Mononuclear cell (primary cell): ENCODE measurements around the gene HK1. TPM values are rescaled to one million over a fixed set of nuclear protein-coding genes. Genes with fewer than 3 reads are reported as not detected.

Experiments used
- H3K27me3 ChIP-seq: 2 replicates; pipeline ENCODE4 v1.6.0; 2011; ENCODE audit warnings: low read length, control low read depth; ENCODE audit not compliant: insufficient read depth
- H3K4me1 ChIP-seq: 2 replicates; pipeline ENCODE4 v1.5.1; 2011; ENCODE audit warnings: mild to moderate bottlenecking, low read length, control low read depth; ENCODE audit not compliant: insufficient read depth
- H3K4me3 ChIP-seq: 2 replicates; pipeline ENCODE4 v1.5.1; 2011; ENCODE audit warnings: mild to moderate bottlenecking, low read length, moderate library complexity
- H3K9me3 ChIP-seq: 2 replicates; pipeline ENCODE4 v1.5.1; 2011; ENCODE audit warnings: low read depth, mild to moderate bottlenecking, control low read depth, low read length
- total RNA-seq: library from RNA; depleted of rRNA; stranded (reverse); fragments of >200 nt; gene quantifications from one replicate; pipeline ENCODE4 v1.2.3, GENCODE V29; 2012

Gene HK1
- total RNA-seq, 1 donor: 35.6 TPM

GRCh38 chr10:69421611-69422308 is 143.5 kb downstream of the HK1 start:
- H3K4me1 ChIP-seq: peaks cover 27% of the 10 kb centered on the region
- no peaks in the 10 kb centered on the region for H3K9me3 ChIP-seq
- H3K27me3 ChIP-seq: no peaks in the 10 kb centered on the region
- H3K4me3 ChIP-seq: no peak overlapping the region

GRCh38 chr10:69422676-69423075 is 144.4 kb downstream of the HK1 start:
- no peaks in the 10 kb centered on the region for H3K9me3 ChIP-seq
- no peaks in the 10 kb centered on the region for H3K27me3 ChIP-seq
- H3K4me1 ChIP-seq: peaks cover 27% of the 10 kb centered on the region
- no peak overlapping the region for H3K4me3 ChIP-seq

- Histone ChIP-seq H3K4me1 (peaks cover 27% of the 10 kb centered on the region), H3K4me3 (no peak overlapping the region), H3K9me3 (no peaks in the 10 kb centered on the region), H3K27me3 (no peaks in the 10 kb centered on the region)
Measured at GRCh38 chr10:69425041-69425440, 146.7 kb downstream of the HK1 start.

GRCh38 chr10:69425511-69426298 is 147.4 kb downstream of the HK1 start:
- Histone ChIP-seq H3K4me3 (no peak overlapping the region), H3K4me1 (peaks cover 27% of the 10 kb centered on the region), H3K27me3 (no peaks in the 10 kb centered on the region), H3K9me3 (no peaks in the 10 kb centered on the region)

GRCh38 chr10:69426376-69426727 is 148.1 kb downstream of the HK1 start:
- Histone ChIP-seq H3K27me3 (no peaks in the 10 kb centered on the region), H3K4me1 (peaks cover 27% of the 10 kb centered on the region), H3K4me3 (no peak overlapping the region), H3K9me3 (no peaks in the 10 kb centered on the region)

GRCh38 chr10:69428165-69428564 is 149.9 kb downstream of the HK1 start:
- peaks cover 23% of the 10 kb centered on the region for H3K4me1 ChIP-seq
- H3K27me3 ChIP-seq: no peaks in the 10 kb centered on the region
- no peak overlapping the region for H3K4me3 ChIP-seq
- no peaks in the 10 kb centered on the region for H3K9me3 ChIP-seq

GRCh38 chr10:69434169-69434568 is 155.9 kb downstream of the HK1 start:
- Histone ChIP-seq H3K27me3 (no peaks in the 10 kb centered on the region), H3K4me3 (no peak overlapping the region), H3K4me1 (peaks cover 7% of the 10 kb centered on the region), H3K9me3 (no peaks in the 10 kb centered on the region)

- Histone ChIP-seq H3K9me3 (no peaks in the 10 kb centered on the region), H3K4me3 (no peak overlapping the region), H3K4me1 (peaks cover 15% of the 10 kb centered on the region), H3K27me3 (no peaks in the 10 kb centered on the region)
Measured at GRCh38 chr10:69434926-69435325, 156.6 kb downstream of the HK1 start.

GRCh38 chr10:69435966-69436520 is 157.7 kb downstream of the HK1 start:
- Histone ChIP-seq H3K9me3 (no peaks in the 10 kb centered on the region), H3K27me3 (no peaks in the 10 kb centered on the region), H3K4me3 (no peak overlapping the region), H3K4me1 (peaks cover 19% of the 10 kb centered on the region)

- Histone ChIP-seq H3K27me3 (no peaks in the 10 kb centered on the region), H3K9me3 (no peaks in the 10 kb centered on the region), H3K4me1 (peaks cover 19% of the 10 kb centered on the region), H3K4me3 (no peak overlapping the region)
Measured at GRCh38 chr10:69437321-69438259, 159.3 kb downstream of the HK1 start.

GRCh38 chr10:69438536-69439349 is 160.4 kb downstream of the HK1 start:
- H3K4me1 ChIP-seq: peaks cover 19% of the 10 kb centered on the region
- no peak overlapping the region for H3K4me3 ChIP-seq
- H3K9me3 ChIP-seq: no peaks in the 10 kb centered on the region
- no peaks in the 10 kb centered on the region for H3K27me3 ChIP-seq

- no peaks in the 10 kb centered on the region for H3K27me3 ChIP-seq
- no peaks in the 10 kb centered on the region for H3K9me3 ChIP-seq
- H3K4me1 ChIP-seq: peaks cover 19% of the 10 kb centered on the region
- H3K4me3 ChIP-seq: no peak overlapping the region
Measured at GRCh38 chr10:69439350-69439739, 161.0 kb downstream of the HK1 start.

GRCh38 chr10:69439813-69440506 is 161.7 kb downstream of the HK1 start:
- Histone ChIP-seq H3K4me1 (peaks cover 19% of the 10 kb centered on the region), H3K27me3 (no peaks in the 10 kb centered on the region), H3K9me3 (no peaks in the 10 kb centered on the region), H3K4me3 (no peak overlapping the region)

GRCh38 chr10:69443354-69443753 is 165.1 kb downstream of the HK1 start:
- H3K9me3 ChIP-seq: no peaks in the 10 kb centered on the region
- H3K4me1 ChIP-seq: peaks cover 18% of the 10 kb centered on the region
- H3K27me3 ChIP-seq: no peaks in the 10 kb centered on the region
- H3K4me3 ChIP-seq: no peak overlapping the region
